GM12874 (cell line): Measurements from ENCODE around the gene RAB37.

Experiments
- CTCF ChIP-seq: IDR thresholded peaks from 2 replicates; pipeline ENCODE4 v1.5.1; 2011; ENCODE audit warnings: low read depth, mild to moderate bottlenecking, control low read depth, low read length, moderate library complexity; ENCODE audit not compliant: insufficient read depth

Gene RAB37

GRCh38 chr17:74782571-74782970 lies 45.5 kb downstream of the RAB37 start:
- TF ChIP-seq CTCF = no peak

- TF ChIP-seq CTCF = no peak
Observed at GRCh38 chr17:74784125-74784810, 47.2 kb downstream of the RAB37 start.

GRCh38 chr17:74785096-74785980 lies 48.3 kb downstream of the RAB37 start:
- no peak for TF ChIP-seq CTCF

GRCh38 chr17:74785981-74786360 lies 48.9 kb downstream of the RAB37 start:
- no peak for TF ChIP-seq CTCF

- TF ChIP-seq CTCF = no peak
Observed at GRCh38 chr17:74786431-74787055, 49.5 kb downstream of the RAB37 start.

GRCh38 chr17:74790161-74791058 lies 53.4 kb downstream of the RAB37 start:
- no peak for TF ChIP-seq CTCF
